ENCODE measurements around the gene TCP10L.

The TCP10L gene

DNA sequence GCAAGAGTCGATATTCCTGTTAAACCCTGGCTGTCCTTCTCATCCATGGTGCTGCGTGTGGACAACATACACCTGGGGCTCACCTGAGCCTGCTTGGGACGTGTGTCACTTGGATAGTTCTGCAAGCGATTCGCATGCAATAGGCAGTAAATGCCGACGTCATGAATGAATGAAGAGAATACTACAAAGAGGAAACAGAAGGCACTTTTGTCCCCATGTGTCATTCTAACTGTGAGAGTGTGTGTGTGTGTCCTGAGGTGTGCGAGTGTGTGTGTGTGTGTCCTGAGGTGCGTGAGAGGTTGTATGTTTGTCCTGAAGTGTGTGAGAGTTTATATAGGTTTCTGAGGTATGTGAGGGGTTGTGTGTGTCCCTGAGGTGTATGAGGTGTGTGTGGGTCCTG, 647 bp upstream of the TCP10L start:
- TF ChIP-seq, protein P1, sequence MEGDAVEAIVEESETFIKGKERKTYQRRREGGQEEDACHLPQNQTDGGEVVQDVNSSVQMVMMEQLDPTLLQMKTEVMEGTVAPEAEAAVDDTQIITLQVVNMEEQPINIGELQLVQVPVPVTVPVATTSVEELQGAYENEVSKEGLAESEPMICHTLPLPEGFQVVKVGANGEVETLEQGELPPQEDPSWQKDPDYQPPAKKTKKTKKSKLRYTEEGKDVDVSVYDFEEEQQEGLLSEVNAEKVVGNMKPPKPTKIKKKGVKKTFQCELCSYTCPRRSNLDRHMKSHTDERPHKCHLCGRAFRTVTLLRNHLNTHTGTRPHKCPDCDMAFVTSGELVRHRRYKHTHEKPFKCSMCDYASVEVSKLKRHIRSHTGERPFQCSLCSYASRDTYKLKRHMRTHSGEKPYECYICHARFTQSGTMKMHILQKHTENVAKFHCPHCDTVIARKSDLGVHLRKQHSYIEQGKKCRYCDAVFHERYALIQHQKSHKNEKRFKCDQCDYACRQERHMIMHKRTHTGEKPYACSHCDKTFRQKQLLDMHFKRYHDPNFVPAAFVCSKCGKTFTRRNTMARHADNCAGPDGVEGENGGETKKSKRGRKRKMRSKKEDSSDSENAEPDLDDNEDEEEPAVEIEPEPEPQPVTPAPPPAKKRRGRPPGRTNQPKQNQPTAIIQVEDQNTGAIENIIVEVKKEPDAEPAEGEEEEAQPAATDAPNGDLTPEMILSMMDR (IDR thresholded peaks at IDR 0.05; ENCODE audit: low read depth, low read length): no peak
- no peak for DNase-seq (ENCODE audit: extremely low read depth, low read depth)

DNA sequence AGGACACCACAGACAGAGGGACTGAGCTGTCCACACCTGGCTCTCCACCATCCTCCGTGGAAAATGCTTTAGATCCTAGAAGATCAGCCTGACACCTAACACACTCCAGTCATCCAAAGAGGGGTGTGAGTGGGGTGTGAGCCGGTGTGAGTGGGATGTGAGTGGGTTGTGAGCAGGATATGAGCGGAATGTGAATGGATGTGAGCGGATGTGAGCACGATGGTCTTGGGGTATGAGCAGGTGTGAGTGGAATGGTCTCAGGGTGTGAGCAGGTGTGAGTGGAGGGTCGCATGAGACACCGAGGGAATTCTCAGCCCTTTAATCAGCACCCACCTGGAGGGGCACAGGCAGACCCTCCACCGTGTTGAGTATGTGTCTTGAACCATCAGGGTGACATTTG, 851 bp downstream of the TCP10L start:
- no peak for DNase-seq (ENCODE audit: extremely low read depth, low read depth)
- TF ChIP-seq, protein P1 (IDR thresholded peaks at IDR 0.05; ENCODE audit: low read depth, low read length): no peak

DNA sequence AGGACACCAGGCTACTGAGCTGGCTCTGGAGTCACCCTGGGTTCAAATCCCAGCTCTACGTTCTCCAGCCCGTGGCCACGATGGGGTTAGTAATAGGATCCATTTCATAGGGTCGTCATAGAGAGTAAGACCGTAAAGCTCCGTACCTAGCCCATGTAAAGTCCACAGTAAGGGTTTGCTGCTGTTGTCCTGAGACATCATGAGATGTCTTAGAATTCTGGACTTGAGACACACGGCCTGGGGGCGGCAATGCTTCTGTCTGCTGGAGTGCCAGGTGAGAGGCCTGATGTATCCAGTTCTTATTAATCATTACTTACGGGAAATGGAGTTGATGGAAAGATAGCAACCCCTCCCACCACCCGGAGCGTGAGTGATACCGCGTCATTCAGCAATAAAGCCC, 3.6 kb downstream of the TCP10L start:
- no peak for DNase-seq (ENCODE audit: extremely low read depth, low read depth)

DNA sequence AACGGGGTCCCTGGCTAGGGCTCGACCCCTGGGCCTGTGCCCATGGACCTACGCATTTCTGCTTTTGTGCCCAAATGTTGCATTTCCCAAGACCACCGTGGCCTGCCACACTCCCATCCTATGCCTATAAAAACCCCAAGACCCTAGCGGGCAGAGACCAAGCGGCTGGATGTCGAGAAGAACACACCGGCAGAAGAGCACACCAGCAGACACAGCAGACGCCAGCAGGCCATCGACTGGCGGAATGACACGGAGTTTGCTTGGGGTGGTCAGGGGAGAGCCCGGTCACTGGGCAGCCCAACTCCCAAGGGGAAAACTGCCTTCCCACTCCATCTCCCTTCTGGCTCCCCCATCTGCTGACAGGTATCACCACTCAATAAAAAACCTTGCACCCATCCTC, 4.4 kb downstream of the TCP10L start:
- TF ChIP-seq, protein P1 (IDR thresholded peaks at IDR 0.05; ENCODE audit: low read depth, low read length): no peak
- DNase-seq (ENCODE audit: extremely low read depth, low read depth): no peak

More for the DNA sequence above, 3.6 kb downstream of the TCP10L start:
- TF ChIP-seq, protein P1 (IDR thresholded peaks at IDR 0.05; ENCODE audit: low read depth, low read length): no peak

DNA sequence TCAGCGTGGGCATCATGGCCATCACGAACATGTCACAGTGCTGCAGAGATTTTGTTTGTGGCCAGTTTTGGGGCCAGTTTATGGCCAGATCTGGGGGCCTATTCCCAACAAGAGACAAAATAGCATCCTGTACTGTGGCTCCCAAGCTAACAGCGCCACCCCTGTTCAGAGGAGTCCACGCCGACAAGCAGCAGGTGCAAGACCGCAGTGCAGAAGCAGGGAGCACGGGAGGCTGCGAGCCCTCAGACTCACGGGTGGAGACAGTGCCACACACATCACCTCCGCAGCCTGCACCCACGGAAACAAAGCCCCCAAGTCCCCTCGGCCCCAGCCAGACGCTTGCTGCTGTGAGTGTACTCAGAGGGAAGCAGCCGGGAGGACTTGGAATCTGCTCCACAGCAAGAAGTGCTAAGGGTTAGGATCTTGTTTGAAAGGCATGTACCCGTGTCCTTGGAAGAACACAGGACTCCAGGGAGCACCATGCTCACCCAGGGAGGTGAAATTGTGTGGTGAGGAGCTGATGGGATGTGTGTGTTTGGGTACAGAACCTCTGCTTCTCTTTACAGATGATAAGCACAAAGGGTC, 7.1 kb downstream of the TCP10L start:
- DNase-seq (ENCODE audit: extremely low read depth, low read depth): no peak
- TF ChIP-seq, protein P1 (IDR thresholded peaks at IDR 0.05; ENCODE audit: low read depth, low read length): peak; percentile 26

DNA sequence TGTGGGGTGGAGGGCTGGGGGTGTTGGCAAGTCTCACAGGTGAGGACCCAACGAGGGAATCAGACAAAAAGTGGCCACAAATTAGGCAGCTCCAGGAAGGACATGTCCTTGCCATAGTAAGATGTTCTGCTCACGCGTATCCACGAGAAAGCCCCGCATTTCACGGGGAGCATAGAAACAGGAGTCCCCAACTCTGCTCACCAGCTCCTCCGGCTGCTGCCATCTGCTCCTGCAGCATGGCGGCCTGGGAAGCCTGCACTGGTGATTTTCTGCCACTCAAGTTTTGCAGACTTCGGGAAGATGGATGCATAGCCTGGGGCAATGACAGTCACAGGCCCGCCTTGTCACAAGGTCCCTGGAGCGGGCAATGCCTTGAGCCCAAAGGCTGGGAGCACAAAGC, 9.3 kb downstream of the TCP10L start:
- no peak for DNase-seq (ENCODE audit: extremely low read depth, low read depth)
- TF ChIP-seq, protein P1 (IDR thresholded peaks at IDR 0.05; ENCODE audit: low read depth, low read length): no peak

DNA sequence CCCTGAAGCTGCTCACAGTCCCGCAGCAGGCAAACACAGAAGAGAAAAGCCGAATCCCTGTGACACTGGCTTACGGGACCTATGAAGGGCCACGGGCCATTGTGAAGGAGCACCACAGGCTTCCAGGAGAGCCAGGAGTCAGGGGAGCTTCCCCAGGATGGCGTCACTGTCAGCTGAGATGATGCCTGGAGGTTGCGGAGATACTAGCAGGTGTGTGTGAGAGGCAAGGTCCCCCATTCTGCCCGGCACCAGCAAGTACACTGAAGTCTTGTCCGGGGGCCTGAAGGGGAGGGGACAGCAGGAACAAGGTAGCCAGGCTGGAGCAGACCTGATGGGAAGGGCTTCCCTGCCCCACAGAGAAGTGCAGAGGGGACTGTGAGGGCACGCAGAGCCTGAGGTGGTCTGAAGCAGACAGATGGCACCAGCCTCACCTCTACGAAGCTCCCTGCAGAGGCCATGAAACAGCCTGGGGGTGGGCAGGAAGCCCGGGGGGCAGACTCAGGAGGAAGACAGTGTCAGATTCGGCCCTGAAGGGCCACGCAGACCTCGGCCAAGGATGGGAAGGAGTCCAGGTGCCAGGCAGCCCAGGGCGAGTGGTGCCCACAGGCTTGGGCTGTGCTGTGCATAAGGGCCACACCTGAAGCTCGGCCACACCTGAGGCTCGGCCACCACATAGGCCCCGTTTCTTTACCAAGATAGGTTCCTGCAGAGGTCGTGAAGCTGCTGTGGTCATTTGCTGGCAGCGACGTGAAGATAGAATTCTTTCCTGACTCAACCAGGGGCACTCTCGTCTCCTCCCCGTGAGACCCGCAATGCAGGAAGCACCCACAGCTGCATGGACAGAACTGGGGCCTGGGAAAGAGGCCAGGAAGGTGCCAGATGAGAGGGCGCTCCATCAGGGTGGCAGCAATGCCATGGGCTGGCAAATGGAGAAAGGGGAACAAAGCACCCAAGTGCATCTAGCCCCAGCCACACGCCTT, 10.1 kb downstream of the TCP10L start:
- no peak for DNase-seq (ENCODE audit: extremely low read depth, low read depth)
- TF ChIP-seq, protein P1 (IDR thresholded peaks at IDR 0.05; ENCODE audit: low read depth, low read length): no peak
